Uterus (tissue), 2 donors: ENCODE results near the gene UTP25.

ENCODE experiments used
- POLR2A ChIP-seq, 2 donors: fragments of 450-650 bp; IDR thresholded peaks; one replicate each; pipeline ENCODE4 v1.6.1; 2016; ENCODE audit warnings: antibody characterized with exemption in 2 of 2, mild to moderate bottlenecking in 1 of 2, moderate library complexity in 1 of 2
- TF ChIP-seq, protein P1 (sequence below), 4 experiments: fragments of 200-600 bp in 2 of 4; fragments of 450-650 bp in 2 of 4; sonication (generic) in 2 of 4; IDR thresholded peaks; one replicate each; pipeline ENCODE4 v1.5.1; 2016 to 2019; ENCODE audit warnings: antibody characterized with exemption in 4 of 4, mild to moderate bottlenecking in 2 of 4, moderate library complexity in 1 of 4

DNA sequence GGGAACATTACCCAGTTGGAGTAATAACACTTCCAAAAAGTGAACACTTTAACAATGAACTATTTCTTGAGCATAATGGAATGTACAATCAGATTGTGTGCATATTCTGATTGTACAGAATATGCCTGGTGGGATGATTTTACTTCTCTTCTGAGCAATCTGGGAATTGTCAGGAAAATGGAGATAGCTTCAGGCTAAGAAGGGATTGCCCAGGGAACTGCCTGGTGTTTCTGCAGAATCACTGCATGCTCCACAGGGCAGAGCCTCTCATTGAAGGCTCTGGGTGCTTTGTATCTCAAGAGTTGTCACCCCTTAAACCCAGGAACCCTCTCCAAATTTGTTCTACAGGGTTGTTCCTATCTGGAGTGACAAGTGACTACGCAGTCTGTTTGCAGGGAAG lies 51.2 kb downstream of the UTP25 start:
- TF ChIP-seq, protein P1, sequence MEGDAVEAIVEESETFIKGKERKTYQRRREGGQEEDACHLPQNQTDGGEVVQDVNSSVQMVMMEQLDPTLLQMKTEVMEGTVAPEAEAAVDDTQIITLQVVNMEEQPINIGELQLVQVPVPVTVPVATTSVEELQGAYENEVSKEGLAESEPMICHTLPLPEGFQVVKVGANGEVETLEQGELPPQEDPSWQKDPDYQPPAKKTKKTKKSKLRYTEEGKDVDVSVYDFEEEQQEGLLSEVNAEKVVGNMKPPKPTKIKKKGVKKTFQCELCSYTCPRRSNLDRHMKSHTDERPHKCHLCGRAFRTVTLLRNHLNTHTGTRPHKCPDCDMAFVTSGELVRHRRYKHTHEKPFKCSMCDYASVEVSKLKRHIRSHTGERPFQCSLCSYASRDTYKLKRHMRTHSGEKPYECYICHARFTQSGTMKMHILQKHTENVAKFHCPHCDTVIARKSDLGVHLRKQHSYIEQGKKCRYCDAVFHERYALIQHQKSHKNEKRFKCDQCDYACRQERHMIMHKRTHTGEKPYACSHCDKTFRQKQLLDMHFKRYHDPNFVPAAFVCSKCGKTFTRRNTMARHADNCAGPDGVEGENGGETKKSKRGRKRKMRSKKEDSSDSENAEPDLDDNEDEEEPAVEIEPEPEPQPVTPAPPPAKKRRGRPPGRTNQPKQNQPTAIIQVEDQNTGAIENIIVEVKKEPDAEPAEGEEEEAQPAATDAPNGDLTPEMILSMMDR (IDR thresholded peaks at IDR 0.05): no peak
- no peak for TF ChIP-seq POLR2A (IDR thresholded peaks at IDR 0.05)
